ENCODE data around the gene TBX4.
"Not testable (repeated sequence)": the region's sequence is repeated elsewhere in the genome, so short reads cannot be mapped to it uniquely, and the experiment has no call there.

TBX4 gene

DNA sequence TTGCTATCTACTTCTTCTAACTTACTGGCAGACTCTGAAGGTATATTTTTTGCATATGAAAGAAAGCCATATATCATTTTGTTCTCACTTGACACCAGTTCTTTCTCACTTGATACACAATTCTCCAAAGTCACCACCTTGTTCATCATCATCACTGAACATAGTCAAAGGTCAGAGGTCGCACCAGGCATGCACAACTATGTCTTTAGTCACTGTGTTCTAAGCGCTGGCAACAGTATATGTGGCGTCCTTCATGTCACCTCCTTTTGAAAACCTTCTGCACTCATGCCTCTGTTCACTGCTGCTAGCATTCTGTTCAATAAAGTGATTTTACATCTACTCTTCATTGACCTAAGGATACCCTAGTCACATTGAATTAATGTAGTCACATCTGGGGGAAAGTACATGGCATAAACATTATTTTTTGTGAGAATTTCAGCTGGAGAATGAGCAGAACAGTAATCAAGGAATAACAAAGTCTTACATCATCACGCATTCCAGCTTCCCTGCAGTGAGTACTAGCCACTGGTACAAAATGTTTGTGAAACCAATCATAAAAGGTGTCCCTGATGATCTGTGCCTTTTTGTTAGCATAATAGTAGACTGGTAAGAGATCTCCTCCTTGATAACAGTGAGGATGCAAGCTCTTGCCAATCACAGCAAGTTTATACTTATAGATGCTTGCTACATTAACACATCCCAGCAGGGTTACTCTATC is 20.5 kb upstream of the TBX4 start:
- no peak for DNase-seq

DNA sequence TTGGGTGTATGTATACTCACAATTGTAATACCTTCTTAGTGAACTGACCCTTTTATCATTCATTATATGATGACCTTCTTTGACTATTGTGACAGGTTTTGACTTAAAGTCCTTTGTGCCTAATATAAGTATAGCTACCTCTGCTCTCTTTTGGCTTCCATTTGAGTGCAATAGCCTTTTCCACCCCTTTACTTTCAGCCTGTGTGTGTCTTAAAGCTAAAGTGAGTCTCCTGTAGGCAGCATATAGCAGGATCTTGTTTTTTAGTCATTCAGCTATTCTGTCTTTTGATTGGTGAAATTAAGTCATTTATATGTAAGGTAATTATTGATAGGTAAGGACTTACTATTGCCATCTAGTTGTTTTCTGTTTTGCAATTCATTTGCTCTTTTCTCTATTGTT is 15.9 kb upstream of the TBX4 start:
- DNase-seq, result no peak

DNA sequence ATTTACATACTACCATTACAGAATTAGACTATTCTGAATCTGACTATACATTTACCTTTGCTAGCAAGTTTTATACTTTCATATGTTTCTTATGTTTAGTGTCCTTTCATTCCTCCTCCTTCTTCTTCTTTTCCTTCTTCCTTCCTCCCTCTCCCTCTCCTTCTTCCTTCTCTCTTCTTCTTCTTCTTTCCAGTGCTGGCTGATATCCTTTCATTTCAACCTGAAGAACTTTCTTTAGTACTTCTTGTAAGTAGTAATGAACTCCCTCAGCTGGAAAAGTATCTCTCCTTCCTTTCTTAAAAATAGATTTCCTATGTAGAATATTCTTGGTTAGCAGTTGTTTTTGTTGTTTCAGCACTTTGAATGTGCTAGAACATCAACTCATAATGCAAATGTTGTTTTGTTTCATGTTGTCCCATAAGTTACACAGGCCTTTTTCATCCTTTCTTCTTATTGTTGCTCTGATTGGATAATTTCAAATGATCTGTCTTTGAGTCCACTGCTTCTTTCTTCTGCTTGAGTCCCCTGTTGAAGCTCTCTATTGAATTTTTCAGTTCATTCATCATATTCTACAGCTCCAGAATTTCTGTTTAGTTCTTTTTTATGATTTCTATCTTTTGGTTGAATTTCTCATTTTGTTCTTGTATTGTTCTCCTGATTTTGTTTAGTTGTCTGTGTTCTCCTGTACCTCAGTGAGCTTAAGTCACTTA is 15.1 kb upstream of the TBX4 start:
- DNase-seq, result no peak

DNA sequence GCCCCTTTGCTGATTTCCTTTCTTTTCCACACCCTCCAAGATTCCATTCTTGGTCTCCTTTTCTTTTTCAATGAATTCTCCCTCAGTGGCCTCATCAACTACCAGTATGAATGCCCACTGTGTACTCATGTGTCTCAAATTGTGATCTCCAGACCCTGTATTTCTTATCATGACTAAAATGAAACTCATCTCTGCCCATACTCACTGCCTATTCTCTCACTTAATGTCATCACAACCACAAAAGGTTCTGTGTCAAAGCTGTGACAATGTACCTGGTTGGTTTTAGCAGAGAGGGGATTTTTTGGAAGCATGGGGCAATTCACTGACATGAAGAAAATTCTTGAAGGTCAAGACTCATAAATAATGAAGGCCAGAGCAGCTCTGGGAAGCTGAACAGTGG is 11.5 kb upstream of the TBX4 start:
- DNase-seq, result no peak

DNA sequence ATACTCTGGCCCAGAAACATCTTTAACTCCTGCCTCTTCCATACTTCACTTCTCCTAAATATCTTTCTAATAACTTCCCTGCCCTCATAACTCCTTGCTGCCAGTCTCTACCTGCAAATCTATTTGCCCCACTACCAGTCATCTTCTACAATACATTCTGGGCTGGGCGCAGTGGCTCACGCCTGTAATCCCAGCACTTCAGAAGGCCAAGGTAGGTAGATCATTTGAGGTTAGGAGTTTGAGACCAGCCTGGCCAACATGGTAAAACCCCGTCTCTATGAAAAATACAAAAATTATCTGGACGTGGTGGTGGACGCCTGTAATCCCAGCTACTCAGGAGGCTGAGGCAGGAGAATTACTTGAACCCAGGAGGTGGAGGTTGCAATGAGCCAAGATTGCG is 10.7 kb upstream of the TBX4 start:
- DNase-seq, result not testable (repeated sequence)

DNA sequence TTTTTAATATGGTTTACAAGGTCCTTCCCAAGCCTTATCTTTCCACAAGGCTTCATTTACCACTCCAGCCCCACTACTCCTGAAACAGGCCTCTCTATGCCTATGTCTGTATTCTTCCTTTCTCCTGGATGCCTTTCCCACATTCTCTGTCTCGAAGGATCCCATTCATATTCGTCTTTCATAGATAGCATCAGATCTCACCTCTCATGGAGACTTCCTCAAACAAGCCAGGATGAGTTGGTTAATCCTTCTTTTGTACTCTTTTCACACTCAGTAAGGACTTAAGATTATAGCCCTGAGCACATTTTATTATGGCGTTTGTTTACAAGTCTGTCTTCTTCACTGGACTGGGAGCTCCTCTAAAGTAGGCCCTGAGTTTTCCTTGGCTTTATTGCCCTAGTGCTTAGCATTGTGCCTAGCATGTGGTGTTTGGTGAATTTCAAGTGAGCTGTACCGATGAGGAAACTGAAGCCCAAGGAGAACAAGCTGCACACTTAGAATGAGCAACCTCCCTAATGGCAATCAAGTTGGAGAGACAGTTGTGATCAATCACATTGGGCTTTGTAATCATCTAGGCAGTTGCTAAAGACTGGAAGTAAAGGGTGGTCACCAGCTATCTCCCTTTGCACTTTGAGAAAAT is 10.0 kb upstream of the TBX4 start:
- no peak for DNase-seq

DNA sequence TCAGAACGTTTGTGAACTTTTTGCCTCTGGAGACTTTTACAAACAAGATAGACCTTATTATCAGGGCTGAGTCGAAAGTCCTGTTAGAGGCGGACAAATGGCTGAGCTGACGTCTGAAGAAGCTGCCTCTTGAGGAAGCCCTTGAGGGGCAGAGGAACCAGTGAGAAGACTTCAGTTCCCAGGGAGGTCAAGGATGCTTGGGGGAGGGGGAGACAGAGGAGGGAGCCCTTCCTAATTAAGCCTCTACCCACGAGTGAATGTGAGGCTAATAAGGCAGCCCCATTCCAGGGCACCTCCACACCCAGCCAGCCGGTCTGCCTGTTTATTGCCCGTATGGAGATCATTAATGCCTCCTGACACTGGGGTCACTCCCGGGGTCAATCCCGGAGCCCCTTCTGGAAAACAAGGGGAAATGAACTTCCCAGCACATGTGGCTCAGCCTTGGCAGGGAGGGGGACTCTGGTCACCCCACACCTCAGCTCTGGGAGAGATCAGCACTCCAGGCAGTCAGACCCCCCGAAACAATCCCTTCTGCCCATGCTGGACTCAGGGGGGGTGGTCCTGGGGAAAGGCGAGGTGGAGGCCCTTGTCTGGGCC is 9.2 kb upstream of the TBX4 start:
- DNase-seq, result no peak

DNA sequence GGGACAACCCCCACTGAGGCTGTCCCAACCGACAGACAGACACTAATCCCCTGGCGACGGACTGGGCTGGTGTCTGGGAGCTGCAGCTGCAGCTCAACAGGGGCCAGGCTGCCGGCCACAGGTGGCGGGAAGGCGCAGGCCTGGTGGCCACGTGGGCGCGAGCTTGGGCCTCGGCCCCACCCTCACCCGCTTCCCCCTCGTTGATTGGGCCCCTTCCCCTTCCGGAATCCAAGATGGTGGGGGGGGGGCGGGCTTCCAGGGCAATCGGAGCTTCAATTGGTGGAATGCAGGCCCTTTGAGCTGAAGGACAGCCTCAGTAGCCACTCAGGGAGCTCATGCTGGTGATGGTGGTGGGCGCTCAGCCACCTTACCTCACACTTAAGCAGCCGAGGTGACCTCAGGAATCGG is 8.7 kb upstream of the TBX4 start:
- DNase-seq, result no peak

DNA sequence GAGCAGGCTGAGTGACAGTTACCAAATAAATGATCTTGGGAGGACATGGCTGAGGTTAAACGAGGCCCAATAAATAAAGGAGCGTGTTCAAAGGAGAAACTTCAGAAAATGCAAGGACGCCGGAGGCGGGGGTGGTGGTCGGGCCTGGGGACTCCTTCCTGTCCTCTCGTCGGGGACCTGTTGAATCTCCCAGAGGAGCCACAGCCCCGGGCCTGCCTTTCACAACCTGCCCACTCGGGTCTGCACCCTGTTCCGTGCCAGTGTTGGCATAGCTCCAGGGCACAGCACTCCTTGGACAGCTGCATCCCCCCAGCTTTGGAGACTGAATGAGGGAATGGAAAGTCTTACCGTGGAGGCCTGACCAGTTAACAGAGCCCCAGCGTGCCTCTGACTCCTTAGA is 8.1 kb upstream of the TBX4 start:
- DNase-seq, result no peak

DNA sequence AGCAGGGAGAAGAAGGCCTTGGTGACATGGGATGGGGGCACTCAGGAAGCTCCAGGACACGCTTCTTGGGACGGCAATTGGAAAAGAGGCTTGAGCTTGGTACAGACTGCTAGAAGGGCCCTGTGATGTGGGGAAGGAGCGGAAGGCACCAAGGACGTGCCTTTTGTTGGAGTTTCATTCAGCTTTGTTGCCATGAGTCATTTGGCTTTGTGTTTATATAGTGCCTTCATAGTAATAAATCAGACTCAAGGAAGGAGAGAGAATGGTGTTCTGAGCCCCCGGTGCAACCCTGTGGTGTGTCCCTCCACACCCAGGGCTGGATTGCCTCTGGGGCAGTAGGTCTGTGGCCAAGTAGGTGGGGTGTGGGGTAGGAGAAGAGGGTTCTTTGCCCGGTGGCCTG is 7.4 kb upstream of the TBX4 start:
- DNase-seq, result no peak

DNA sequence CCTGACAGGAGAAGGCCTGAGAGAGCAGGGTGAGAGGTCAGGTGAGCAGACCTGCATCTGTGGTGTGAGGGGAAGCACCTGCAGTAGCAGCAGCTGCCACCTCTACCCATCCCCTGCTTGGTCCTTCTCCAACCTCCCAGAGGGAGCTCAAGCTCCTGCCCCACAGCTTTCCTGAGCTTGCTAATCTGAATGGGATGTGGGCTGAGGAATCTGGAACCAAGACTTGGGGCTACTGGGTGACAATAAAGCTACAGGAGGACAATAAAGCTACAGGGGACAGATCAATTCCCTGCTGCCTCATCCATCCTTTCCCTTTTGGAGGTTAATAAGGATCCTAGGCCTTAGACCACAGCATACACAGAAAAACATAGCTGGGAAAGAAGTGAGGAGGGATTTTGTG is 4.9 kb upstream of the TBX4 start:
- DNase-seq, result no peak

DNA sequence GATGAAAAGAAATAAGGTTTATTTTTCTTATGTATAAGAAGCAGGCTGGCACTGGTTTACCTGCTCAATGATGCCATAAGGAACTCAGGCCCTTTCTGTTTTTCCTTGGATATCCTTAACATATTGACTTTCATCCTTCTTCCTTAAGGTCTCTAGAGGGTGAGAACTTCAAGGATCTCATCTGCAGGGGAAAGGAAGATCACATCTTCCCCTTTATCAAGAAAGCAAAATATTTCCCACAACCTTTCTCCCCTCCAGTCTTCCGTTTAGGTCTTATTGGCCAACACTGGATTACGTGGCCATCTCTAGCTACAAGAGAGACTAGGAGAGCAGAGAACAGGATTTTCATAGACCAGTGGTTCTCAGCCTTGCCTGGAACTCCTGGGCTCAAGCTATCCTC is 4.2 kb upstream of the TBX4 start:
- no peak for DNase-seq

DNA sequence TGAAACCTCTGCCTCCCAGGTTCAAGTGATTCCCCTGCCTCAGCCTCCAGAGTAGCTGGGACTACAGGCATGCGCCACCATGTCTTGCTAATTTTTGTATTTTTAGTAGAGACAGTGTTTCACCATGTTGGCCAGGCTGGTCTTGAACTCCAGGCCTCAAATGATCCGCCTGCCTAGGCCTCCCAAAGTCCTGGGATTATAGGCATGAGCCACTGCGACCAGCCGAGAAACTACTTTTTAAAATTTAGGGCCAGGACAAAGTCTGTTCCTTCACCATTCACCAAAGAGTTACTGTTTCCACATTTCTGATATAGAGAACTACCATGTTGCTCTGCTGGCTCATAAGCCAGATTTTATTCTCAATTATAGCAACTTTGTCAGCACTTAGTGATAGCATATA is 3.1 kb upstream of the TBX4 start:
- not testable (repeated sequence) for DNase-seq

DNA sequence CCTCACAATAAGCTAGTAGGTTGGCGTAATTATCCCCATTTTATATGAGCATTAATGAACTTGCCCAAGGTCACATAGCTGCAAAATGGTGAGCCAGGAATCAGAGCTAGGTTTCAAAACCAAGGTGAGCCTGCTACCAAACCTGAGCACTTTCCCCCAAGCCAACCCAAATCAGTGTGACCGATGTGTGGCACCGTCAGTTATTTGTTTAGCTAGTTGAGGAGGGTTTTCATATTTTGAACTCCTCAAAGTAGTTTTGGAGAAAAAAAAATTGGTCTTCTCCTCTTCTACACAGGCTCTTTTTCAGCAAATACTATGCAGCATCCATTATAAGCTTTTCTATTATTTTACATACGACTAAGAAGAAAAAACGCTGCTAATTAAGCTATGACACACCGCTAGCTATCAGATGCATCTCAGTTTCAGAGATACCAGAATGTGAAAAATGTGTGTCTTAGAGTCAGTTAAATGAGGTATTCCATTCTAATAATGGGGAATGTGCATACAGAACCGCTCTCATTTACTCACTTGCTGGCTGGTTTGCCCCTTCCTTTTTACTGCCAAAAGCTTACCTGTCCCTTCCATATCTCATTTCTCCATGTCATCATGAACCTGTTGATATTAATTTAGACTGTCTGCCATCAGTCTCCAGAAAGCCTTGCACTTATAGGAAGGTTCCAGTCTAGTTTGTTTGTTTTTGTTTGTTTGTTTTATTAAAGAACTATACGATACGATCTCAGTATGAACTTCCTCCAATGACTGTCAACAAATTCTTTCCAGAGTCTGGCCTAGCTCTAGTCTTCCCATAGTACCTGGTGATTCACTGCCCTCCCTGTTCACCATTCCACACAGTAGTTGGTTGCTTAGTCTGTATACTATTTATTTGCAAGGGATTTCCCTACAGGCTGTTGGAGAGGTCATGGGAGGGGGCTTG is 2.2 kb upstream of the TBX4 start:
- DNase-seq, result no peak

DNA sequence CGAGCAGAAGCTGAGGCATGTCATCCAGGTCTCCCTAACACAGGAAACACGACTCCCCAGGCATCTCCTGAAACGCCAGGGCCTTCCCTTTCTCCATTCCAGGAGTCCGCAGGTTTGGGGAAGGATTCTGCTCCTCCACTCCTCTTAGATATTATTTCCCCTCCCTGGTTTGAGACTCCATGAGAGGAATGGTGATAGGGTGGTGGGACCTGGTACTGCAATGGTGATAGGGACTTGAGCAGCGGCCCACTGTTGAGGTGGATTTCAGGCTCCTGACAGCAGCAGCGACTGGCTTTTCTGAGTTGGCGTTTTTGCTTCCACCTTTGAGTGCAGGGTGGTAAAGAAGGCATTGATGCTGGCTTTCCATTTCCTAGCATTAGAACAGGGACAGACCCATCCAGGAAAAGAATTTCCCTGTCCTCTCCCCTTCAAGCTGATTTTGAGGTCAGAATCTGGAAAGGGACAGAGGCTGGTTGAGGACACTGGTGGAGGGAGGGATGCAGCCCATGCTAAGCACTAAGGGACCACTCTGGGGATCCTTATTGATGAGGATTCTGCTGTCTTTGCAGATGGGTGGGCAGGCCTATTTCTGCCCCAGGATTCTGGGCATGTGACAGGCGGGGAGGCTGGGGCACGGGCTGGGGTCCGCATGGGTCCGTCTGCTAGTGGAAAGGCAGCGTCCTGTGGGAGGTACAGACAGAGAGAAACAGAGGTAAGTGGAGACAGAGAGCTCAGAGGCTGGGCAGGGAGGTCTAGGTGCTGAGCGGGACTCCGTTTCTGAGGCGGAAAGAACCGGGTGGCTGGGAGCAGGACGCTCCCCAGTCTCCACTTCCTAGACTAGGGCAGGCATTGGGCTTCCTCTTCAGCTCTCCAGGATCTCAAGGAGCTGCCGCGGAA is 1.3 kb upstream of the TBX4 start:
- DNase-seq, result no peak

DNA sequence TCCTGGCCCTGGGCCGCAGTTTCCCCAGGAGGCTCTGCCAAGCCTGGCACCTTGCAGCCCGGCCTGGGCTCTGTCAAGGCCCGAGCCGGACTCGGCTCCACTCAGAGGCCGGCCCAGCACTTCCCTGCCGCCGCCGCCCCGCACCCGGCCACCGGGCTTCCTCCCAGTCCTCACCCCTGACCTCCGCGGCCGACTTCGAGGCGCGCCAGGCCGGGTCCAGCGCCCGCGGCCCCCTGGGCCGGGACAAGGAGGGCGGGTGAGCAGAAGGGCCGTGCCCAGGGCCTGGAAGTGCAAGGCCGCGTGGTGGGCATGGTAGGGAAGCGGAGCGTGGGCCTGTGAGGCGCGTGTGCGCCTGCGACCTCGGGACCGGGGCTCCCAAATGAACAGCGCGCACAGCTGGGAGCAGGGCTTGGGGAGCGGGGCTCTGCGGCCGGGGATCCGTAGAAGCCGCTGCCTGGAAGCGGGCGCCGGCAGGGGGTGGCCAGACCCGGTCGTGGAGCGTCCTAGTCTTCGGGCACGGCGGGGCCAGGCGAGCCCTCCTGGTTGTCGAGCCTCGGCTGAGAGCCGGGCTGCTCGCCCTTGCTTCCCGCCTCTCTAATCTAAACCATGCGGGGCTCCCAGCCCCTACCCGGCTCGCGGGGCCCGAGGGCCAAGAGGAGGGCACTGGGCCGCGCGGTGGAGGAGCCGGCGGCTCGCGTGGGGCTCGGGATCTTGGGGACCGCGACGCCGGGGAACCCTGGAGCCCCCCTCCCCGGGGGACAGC is 503 bp upstream of the TBX4 start:
- no peak for DNase-seq

DNA sequence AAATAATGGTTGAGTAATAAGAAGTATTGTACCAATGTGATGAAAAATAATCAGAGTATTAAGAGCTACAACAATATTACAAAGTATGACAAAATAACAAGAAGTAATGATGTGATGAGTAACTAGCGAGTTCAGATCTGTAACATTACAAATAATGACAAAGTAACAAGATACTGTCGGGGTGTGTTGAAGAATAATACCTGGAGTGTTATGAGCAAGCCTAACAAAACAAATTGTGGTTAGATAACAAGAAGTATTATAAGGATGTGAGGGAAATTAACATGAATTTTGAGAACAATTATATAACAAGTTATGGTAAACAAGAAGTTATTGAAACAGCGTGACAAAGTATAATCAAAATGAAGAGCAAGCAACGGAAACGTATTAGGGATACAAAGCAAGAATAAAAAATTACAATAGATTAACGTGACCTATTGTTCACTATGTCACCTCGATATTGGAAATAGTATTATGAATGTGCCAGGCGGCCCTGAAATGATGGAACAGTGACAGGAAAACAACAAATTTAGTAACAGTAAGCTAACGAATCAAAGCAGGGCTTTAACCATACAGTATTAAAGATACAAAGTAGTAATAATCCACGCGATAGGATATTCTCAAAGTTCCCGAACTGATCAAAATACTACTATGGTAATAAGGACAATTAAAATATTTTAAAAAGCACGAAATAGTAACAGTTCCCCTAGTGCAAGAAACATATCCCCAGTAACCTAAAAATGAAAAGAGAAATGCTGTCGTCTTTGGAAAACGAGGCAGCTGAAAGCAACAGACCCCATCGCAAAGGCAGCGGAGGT is 1.6 kb downstream of the TBX4 start:
- no peak for DNase-seq

DNA sequence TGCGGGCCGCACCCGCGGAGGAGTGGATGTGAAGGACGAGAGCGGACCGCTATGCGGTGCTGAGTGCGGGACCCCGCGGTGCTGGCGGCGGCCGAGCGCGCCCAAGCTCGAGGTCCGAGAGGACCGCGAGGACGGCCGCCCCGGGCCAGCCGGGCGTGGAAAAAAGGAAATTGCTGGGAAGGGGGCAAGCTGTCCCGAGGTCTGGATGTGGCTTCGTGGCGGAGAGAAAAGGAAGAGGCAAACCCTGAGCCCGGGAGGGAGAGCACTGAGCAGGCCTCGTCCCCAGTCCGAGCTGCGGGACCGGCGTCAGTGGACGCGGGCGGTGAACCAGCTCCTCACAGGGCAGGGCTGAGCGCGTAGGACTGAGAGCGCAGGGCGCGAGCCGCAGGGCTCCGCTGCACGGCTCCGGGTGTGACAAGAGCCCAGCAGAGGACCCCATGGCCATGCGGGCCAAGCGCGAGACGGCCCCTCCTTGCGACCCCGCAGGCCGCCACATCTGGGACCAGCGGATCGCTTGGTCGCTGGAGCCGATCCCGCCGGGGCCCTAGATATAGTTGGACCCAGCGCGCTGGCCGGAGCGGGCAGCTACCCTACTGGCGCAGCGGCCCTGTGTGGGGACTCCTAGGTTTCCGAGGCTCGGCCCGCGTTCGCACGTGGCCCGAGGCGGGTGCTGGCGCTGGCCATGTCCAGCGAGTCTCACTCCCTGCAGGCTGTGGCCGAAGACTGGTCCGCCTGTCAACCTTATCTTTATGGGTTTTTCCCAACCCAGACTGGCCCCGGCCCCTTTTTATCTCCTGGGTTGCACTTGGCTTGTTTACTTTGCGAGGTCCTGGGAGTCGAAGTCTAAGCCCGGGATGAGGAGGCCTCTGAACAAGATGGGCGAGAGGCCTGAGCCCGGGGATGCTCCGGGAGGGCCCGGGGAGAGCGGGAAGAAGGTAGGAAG is 2.4 kb downstream of the TBX4 start:
- DNase-seq, result no peak

All from hematopoietic multipotent progenitor cell treated with erythropoietin and hydrocortisone succinate and interleukin-3 and kit ligand, for 4 days (in vitro differentiated cells).